ENCODE data around the gene LAMA3. TPM values are rescaled to one million over a fixed set of nuclear protein-coding genes. Genes with fewer than 3 reads are reported as not detected.
A peak's percentile ranks its signal among the peaks of the same experiment; 100 is the strongest.

LAMA3 gene
- total RNA-seq, 2 donors from 2014 or later: 31.9 to 41.3 TPM

DNA sequence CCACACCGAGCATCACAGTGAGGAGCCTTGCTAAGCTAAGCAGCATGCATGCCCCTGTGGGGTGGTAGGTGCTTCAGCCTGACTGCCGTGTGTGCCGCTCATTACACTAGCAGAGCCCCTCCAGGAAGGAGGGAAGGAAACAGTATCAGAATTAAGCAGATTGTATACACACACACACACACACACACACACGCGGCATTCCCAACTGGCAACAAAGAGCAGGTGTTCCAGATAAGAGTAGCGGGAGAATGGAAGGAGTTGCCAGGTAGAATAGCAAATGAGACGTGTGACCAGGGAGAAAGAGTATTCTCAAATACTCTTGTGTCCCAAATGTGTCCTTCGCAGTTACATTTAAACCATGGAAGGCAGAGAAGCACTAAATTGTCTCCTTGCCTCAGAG, 277.7 kb downstream of the LAMA3 start:
- H3K36me3 ChIP-seq: no peaks in the 10 kb centered on the region
- no peaks in the 10 kb centered on the region for H3K4me1 ChIP-seq
- TF ChIP-seq, protein P1, sequence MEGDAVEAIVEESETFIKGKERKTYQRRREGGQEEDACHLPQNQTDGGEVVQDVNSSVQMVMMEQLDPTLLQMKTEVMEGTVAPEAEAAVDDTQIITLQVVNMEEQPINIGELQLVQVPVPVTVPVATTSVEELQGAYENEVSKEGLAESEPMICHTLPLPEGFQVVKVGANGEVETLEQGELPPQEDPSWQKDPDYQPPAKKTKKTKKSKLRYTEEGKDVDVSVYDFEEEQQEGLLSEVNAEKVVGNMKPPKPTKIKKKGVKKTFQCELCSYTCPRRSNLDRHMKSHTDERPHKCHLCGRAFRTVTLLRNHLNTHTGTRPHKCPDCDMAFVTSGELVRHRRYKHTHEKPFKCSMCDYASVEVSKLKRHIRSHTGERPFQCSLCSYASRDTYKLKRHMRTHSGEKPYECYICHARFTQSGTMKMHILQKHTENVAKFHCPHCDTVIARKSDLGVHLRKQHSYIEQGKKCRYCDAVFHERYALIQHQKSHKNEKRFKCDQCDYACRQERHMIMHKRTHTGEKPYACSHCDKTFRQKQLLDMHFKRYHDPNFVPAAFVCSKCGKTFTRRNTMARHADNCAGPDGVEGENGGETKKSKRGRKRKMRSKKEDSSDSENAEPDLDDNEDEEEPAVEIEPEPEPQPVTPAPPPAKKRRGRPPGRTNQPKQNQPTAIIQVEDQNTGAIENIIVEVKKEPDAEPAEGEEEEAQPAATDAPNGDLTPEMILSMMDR (IDR thresholded peaks at IDR 0.05): no peak
- no peaks in the 10 kb centered on the region for H3K27me3 ChIP-seq
- intact Hi-C loops (cut with DNase I): loop anchor here (10.0 kb wide), 1 partner anchor 148 kb away; no protein-coding TSS in a partner anchor
- DNase-seq: no peak
- H3K4me3 ChIP-seq: no peak overlapping the region
- no peak overlapping the region for H3K27ac ChIP-seq
- no peaks in the 10 kb centered on the region for H3K9me3 ChIP-seq
- peak overlapping the region in 1 of 2 donors; percentile 47 for H3K9ac ChIP-seq (ENCODE audit: low read depth in 2 of 2, low read length in 2 of 2)

DNA sequence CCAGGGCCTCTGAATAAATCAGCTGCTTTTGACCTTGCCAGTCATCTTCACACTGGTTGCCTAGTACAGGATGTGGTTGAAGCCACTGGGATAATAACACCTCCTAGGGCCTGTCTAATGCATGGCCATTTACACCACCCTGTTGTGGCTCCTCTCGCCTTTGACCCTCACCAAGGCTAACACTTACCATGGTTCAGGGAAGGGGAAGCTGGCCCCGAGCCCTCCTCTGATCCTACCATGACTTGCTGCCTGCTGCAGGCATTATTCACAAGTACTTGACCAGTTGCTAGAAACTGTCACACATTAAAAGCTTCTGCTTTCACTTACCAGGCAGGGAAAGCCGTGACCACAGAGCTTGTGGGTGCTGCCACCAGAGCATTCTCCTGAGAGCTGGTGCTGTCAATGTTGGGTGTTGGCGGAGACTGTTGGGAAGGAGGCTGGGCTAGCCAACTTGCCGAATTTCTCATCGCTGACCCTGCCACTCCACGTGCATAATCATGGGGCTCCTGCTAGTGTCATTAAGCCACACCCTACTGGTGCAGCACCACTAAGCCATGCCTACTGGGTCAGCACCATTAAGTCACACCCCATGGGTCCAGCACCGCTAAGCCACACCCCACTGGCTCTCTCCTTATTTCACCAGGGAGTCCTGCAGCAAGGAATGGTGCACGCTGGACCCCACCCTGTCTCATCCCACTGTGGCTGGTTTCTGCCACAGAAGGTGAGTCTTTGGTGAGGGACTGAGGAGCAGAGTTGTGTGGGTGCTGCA, 278.3 kb downstream of the LAMA3 start:
- no peak for DNase-seq
- no peaks in the 10 kb centered on the region for H3K36me3 ChIP-seq
- TF ChIP-seq, protein P1 (IDR thresholded peaks at IDR 0.05): no peak
- H3K27ac ChIP-seq: no peak overlapping the region
- intact Hi-C loops (cut with DNase I): loop anchor here (10.0 kb wide), 1 partner anchor 147 kb away; no protein-coding TSS in a partner anchor
- H3K9me3 ChIP-seq: no peaks in the 10 kb centered on the region
- no peak overlapping the region for H3K4me3 ChIP-seq
- no peaks in the 10 kb centered on the region for H3K4me1 ChIP-seq
- no peaks in the 10 kb centered on the region for H3K27me3 ChIP-seq
- H3K9ac ChIP-seq (ENCODE audit: low read depth in 2 of 2, low read length in 2 of 2): no peak overlapping the region

DNA sequence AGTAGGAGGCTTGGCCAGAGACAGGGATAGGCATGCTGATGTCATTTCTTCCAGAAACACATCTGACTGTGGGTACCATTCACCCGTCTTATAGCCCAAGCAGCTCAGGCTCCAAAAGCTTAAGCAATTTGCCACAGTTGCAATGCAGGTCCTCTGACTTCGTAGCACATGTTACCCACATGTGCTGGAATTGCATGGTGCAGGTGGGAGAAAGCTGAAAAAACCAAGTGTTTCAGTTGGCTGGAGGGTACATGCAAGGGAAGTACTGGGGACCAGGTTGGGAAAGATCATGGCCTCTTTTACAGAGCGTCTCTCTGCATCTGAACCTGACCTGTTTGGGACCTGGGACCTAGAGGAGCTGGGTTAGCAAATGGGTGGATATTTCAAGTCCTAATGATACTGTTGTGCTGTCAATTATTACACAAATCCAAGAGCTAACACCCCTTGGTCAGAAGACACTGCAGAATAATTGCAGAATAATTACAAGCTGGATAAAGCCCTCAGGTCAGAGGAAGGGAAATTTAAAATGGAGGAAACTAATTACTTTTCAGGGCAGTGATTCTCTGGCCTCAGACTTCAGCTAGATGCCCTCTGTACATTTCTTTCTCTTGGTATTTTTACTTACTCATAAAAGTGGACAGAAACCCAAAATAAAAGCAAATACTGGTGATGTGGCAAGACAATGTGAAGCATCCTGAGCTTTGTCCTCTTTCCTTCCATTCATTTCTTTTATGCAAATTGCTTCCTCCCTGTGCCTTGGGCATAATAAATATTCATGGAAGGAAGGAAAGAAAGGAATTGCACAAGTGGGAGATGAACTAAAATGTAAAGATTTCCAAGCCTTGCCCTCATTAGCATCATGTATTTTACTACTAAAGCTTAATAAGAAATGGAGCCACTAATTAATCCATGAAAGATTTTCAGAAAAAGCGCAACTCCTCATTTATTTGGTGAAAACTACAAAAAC, 279.7 kb downstream of the LAMA3 start:
- H3K27ac ChIP-seq: no peak overlapping the region
- H3K36me3 ChIP-seq: no peaks in the 10 kb centered on the region
- no peaks in the 10 kb centered on the region for H3K27me3 ChIP-seq
- TF ChIP-seq, protein P1 (IDR thresholded peaks at IDR 0.05): no peak
- H3K4me1 ChIP-seq: no peaks in the 10 kb centered on the region
- DNase-seq: no peak
- intact Hi-C loops (cut with DNase I): loop anchor here (10.0 kb wide), 1 partner anchor 146 kb away; no protein-coding TSS in a partner anchor
- H3K9ac ChIP-seq (ENCODE audit: low read depth in 2 of 2, low read length in 2 of 2): no peak overlapping the region
- no peak overlapping the region for H3K4me3 ChIP-seq
- H3K9me3 ChIP-seq: no peaks in the 10 kb centered on the region

DNA sequence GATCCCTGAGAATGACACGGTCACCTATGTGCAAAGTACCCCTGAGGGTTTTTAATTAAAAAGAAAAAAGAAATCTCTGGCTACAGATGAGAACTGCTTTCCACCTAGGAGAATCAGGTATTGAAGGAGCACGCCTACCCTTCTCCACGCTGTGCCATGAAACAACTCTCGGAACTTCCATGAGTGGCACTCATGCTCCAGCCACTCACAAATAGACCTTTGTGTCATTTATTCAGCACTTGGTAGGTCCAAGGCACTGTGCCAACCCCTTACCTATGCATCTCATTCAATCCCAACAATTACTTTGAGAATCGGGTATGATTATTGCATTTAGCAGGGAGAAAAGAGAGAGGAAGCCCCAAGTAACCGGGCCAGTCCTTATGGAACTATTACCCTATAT, 280.4 kb downstream of the LAMA3 start:
- TF ChIP-seq, protein P1 (IDR thresholded peaks at IDR 0.05): no peak
- H3K27ac ChIP-seq: no peak overlapping the region
- intact Hi-C loops (cut with DNase I): loop anchor here (10.0 kb wide), 1 partner anchor 145 kb away; no protein-coding TSS in a partner anchor

More for the DNA sequence above, 280.4 kb downstream of the LAMA3 start:
- Histone ChIP-seq H3K4me3 (no peak overlapping the region), H3K36me3 (no peaks in the 10 kb centered on the region), H3K27me3 (no peaks in the 10 kb centered on the region), H3K9ac (ENCODE audit: low read depth in 2 of 2, low read length in 2 of 2) (no peak overlapping the region), H3K4me1 (no peaks in the 10 kb centered on the region), H3K9me3 (no peaks in the 10 kb centered on the region)
- no peak for DNase-seq

Data from colonic mucosa (tissue), 4 donors.